Panc1 (cell line): ENCODE measurements around the gene SH3D19. TPM values are rescaled to one million over a fixed set of nuclear protein-coding genes. Genes with fewer than 3 reads are reported as not detected.

ENCODE experiments used
- ATAC-seq: fragments of 200-7000 bp; cut with Tn5 transposase; 2 replicates; pipeline ENCODE4 v1.9.1; 2020; ENCODE audit warnings: mild to moderate bottlenecking, moderate library complexity
- BruUV-seq: library from RNA; stranded (reverse); fragments of 400-500 nt; replicated peaks from 2 replicates; lab custom pipeline; 2021; lab: Mats Ljungman, UMichigan
- CTCF ChIA-PET: fragments of 300-600 bp; sonication (Branson Sonifier 250); formaldehyde crosslinking; loops from one replicate; lab custom pipeline; 2022; ENCODE audit warnings: antibody characterized with exemption; lab: Charles Lee
- POLR2A ChIA-PET: fragments of 300-600 bp; sonication (Branson Sonifier 250); formaldehyde crosslinking; loops from one replicate; lab custom pipeline; 2022; ENCODE audit warnings: antibody characterized with exemption; lab: Charles Lee
- DNase-seq: peaks from one replicate; pipeline ENCODE4 v3.0.0-alpha.2; 2010; ENCODE audit warnings: low read depth, low spot score
- H3K27ac ChIP-seq: 2 replicates; pipeline ENCODE4 v1.5.1; 2011; ENCODE audit warnings: mild to moderate bottlenecking, low read length, inconsistent platforms
- H3K27me3 ChIP-seq: fragments of 200-500 bp; sonication (Bioruptor generic); 2 replicates; pipeline ENCODE4 v1.6.0; 2014; ENCODE audit warnings: low read length, inconsistent platforms; ENCODE audit not compliant: control insufficient read depth, insufficient read depth
- H3K36me3 ChIP-seq: fragments of 200-500 bp; sonication (Bioruptor generic); 2 replicates; pipeline ENCODE4 v1.5.1; 2014; ENCODE audit warnings: inconsistent platforms, mild to moderate bottlenecking, low read length, moderate library complexity; ENCODE audit not compliant: control insufficient read depth, insufficient read depth
- H3K4me1 ChIP-seq: 2 replicates; pipeline ENCODE4 v1.5.1; 2011; ENCODE audit warnings: inconsistent platforms, mild to moderate bottlenecking, low read length, moderate library complexity; ENCODE audit not compliant: control insufficient read depth, insufficient read depth
- H3K4me3 ChIP-seq, 2 experiments: 2 replicates each; pipeline ENCODE4 v1.5.1; 2011 to 2012; ENCODE audit warnings: low read depth in 2 of 2, low read length in 2 of 2, mild to moderate bottlenecking in 2 of 2, inconsistent platforms in 1 of 2, moderate library complexity in 1 of 2
- H3K9me3 ChIP-seq: fragments of 200-500 bp; sonication (Bioruptor generic); 2 replicates; pipeline ENCODE4 v1.5.1; 2014; ENCODE audit warnings: low read depth, mild to moderate bottlenecking, inconsistent platforms, low read length, moderate library complexity; ENCODE audit not compliant: control insufficient read depth, insufficient read depth
- CTCF ChIP-seq: fragments of 450-650 bp; IDR thresholded peaks from 2 replicates; pipeline ENCODE4 v1.5.1; 2017; ENCODE audit warnings: mild to moderate bottlenecking
- POLR2AphosphoS5 ChIP-seq: IDR thresholded peaks from 2 replicates; pipeline ENCODE4 v1.6.1; 2012; ENCODE audit warnings: mild to moderate bottlenecking, low read depth, low read length, moderate library complexity
- REST ChIP-seq, 2 experiments: IDR thresholded peaks; 2 replicates each; pipeline ENCODE4 v1.6.1; 2011 to 2012; ENCODE audit warnings: low read depth in 2 of 2, control low read depth in 1 of 2, low read length in 1 of 2, mild to moderate bottlenecking in 1 of 2, moderate library complexity in 1 of 2; ENCODE audit not compliant: insufficient read depth in 1 of 2
- SIN3A ChIP-seq: IDR thresholded peaks from 2 replicates; pipeline ENCODE4 v1.6.1; 2012; ENCODE audit warnings: low read depth, mild to moderate bottlenecking, low read length, moderate library complexity, borderline replicate concordance; ENCODE audit not compliant: insufficient read depth
- TCF7L2 ChIP-seq: IDR thresholded peaks from 2 replicates; pipeline ENCODE4 v1.6.1; 2011; ENCODE audit warnings: mild to moderate bottlenecking, low read depth, low read length, inconsistent platforms
- in situ Hi-C: cut with HindIII; loops from 2 replicates; pipeline ENCODE4 v1.10.0; 2016; ENCODE audit warnings: low sequenced_read_pairs, low pct_unique_long_range_greater_than_20kb
- intact Hi-C: fragments of 100-400 bp; cut with micrococcal nuclease; formaldehyde crosslinking; loops from one replicate; pipeline ENCODE4 v1.10.0; 2022; ENCODE audit not compliant: unreplicated experiment
- total RNA-seq: library from RNA; stranded (reverse); gene quantifications from one replicate; pipeline ENCODE4 v1.2.1, GENCODE V29; 2021; ENCODE audit not compliant: unreplicated experiment

SH3D19 gene
- total RNA-seq, 1 experiment from 2014 or later: 19.8 TPM

GRCh38 chr4:151104621-151105020 is 220.8 kb downstream of the SH3D19 start:
- ATAC-seq: no peak
- H3K36me3 ChIP-seq: peaks cover 30% of the 10 kb centered on the region
- no peaks in the 10 kb centered on the region for H3K27me3 ChIP-seq
- no peak for TF ChIP-seq REST (IDR thresholded peaks at IDR 0.05; ENCODE audit: insufficient read depth in 1 of 2, low read depth in 2 of 2, low read length in 1 of 2)
- no peak for TF ChIP-seq TCF7L2
- no peak for TF ChIP-seq SIN3A
- no peak for TF ChIP-seq POLR2AphosphoS5
- no peak for TF ChIP-seq CTCF
- H3K4me1 ChIP-seq: no peaks in the 10 kb centered on the region; the same call in 1 of the 2 replicates
- in situ Hi-C loops: no loop called here
- POLR2A ChIA-PET: no interaction called here
- no TSS peak for BruUV-seq
- intact Hi-C loops: no loop called here
- H3K4me3 ChIP-seq: no peak overlapping the region
- CTCF ChIA-PET: no interaction called here
- no peak for DNase-seq
- no peak overlapping the region for H3K27ac ChIP-seq
- no peaks in the 10 kb centered on the region for H3K9me3 ChIP-seq

- intact Hi-C loops: no loop called here
- ATAC-seq (no peak), DNase-seq (no peak)
- no peak for TF ChIP-seq REST (IDR thresholded peaks at IDR 0.05; ENCODE audit: insufficient read depth in 1 of 2, low read depth in 2 of 2, low read length in 1 of 2)
- TF ChIP-seq TCF7L2: no peak
- no peak for TF ChIP-seq CTCF
- no peak; the same call in 1 of the 2 replicates for TF ChIP-seq POLR2AphosphoS5
- TF ChIP-seq SIN3A: no peak
- peaks cover 30% of the 10 kb centered on the region for H3K36me3 ChIP-seq
- ChIA-PET POLR2A (no interaction called here), CTCF (no interaction called here)
- no peaks in the 10 kb centered on the region; the same call in 1 of the 2 replicates for H3K4me1 ChIP-seq
- no TSS peak for BruUV-seq
- no peaks in the 10 kb centered on the region for H3K9me3 ChIP-seq
- no peak overlapping the region for H3K4me3 ChIP-seq
- H3K27me3 ChIP-seq: no peaks in the 10 kb centered on the region
- H3K27ac ChIP-seq: no peak overlapping the region
- in situ Hi-C loops: no loop called here
These were observed 221.6 kb downstream of the SH3D19 start for GRCh38 chr4:151103758-151104157.
